K562 (cell line): ENCODE results near the gene TADA1. TPM values are rescaled to one million over a fixed set of nuclear protein-coding genes. Genes with fewer than 3 reads are reported as not detected.

ENCODE experiments used
- ARID1B ChIP-seq: fragments of 450-650 bp; IDR thresholded peaks from 2 replicates; pipeline ENCODE4 v1.6.1; 2016; ENCODE audit warnings: antibody characterized with exemption, mild to moderate bottlenecking, inconsistent platforms
- ATF1 ChIP-seq, 2 experiments: fragments of 450-650 bp in 1 of 2; IDR thresholded peaks; 2 replicates each; pipeline ENCODE4 v1.6.1; 2016; ENCODE audit warnings: missing compliant biosample characterization in 1 of 2, missing genetic modification characterization in 1 of 2
- BACH1 ChIP-seq: fragments of 200-800 bp; sonication (Bioruptor generic); IDR thresholded peaks from 2 replicates; pipeline ENCODE4 v1.6.1; 2016; ENCODE audit warnings: missing genetic modification characterization, missing compliant biosample characterization
- EP400 ChIP-seq: fragments of 450-650 bp; IDR thresholded peaks from 2 replicates; pipeline ENCODE4 v1.6.1; 2017; ENCODE audit warnings: antibody characterized with exemption, mild to moderate bottlenecking, moderate library complexity
- GATAD2A ChIP-seq: fragments of 450-650 bp; IDR thresholded peaks from 2 replicates; pipeline ENCODE4 v1.6.1; 2017
- ILF3 ChIP-seq: fragments of 450-650 bp; IDR thresholded peaks from 2 replicates; pipeline ENCODE4 v1.6.1; 2018; ENCODE audit warnings: antibody characterized with exemption, mild to moderate bottlenecking, moderate library complexity, borderline replicate concordance
- MGA ChIP-seq: fragments of 450-650 bp; IDR thresholded peaks from 2 replicates; pipeline ENCODE4 v1.6.1; 2016; ENCODE audit warnings: mild to moderate bottlenecking, moderate library complexity
- SFPQ ChIP-seq: fragments of 200-400 bp; formaldehyde crosslinking; IDR thresholded peaks from 2 replicates; pipeline ENCODE4 v1.6.1; 2017; ENCODE audit warnings: mild to moderate bottlenecking, low read depth, low read length, moderate library complexity
- SOX6 ChIP-seq: fragments of 450-650 bp; IDR thresholded peaks from 2 replicates; pipeline ENCODE4 v1.6.1; 2014; ENCODE audit warnings: mild to moderate bottlenecking
- USF1 ChIP-seq: sonication (generic); formaldehyde crosslinking; IDR thresholded peaks from 2 replicates; pipeline ENCODE4 v1.9.0; 2022; ENCODE audit warnings: mild to moderate bottlenecking, missing genetic modification reagents
- ZBTB26 ChIP-seq: fragments of 450-650 bp; formaldehyde crosslinking; IDR thresholded peaks from 2 replicates; pipeline ENCODE4 v1.4.0; 2022; ENCODE audit warnings: missing genetic modification characterization
- ZNF445 ChIP-seq: fragments of 250-450 bp; sonication (Bioruptor Pico); IDR thresholded peaks from 2 replicates; pipeline ENCODE4 v1.4.0; 2020; ENCODE audit warnings: low read depth, mild to moderate bottlenecking, moderate library complexity
- ZSCAN32 ChIP-seq: fragments of 450-650 bp; formaldehyde crosslinking; IDR thresholded peaks from 2 replicates; pipeline ENCODE4 v1.4.0; 2020; ENCODE audit warnings: mild to moderate bottlenecking, moderate library complexity
- polyA plus RNA-seq, 8 experiments: library from polyadenylated mRNA; depleted of rRNA in 4 of 8; stranded (reverse) in 5 of 8; unstranded in 3 of 8; fragments of >200 nt; fragmentation: Nextera tagmentation in 2 of 8; fragmentation: Illumina TruSeq in 1 of 8; extraction: Ambion mirVana in 2 of 8; extraction: Trizol in 1 of 8; gene quantifications; 2 replicates each; pipeline versions ENCODE4 v1.2.1 to v1.2.3, GENCODE V29; 2011 to 2014; ENCODE audit warnings: inconsistent platforms in 1 of 8, missing spikeins in 1 of 8
- total RNA-seq, 7 experiments: library from RNA; depleted of rRNA in 6 of 7; stranded (reverse); fragments of >200 nt in 6 of 7; fragmentation: Illumina TruSeq in 2 of 7; extraction: Trizol in 2 of 7; gene quantifications; 2 replicates each; pipeline versions ENCODE4 v1.2.1 to v1.2.3, GENCODE V29; 2011 to 2021; ENCODE audit warnings: low replicate concordance in 1 of 7

TADA1 gene
- total and polyA plus RNA-seq, 9 of the 15 experiments (the other 6 are each of a cell fraction or from before 2014, with no cell fraction given), result 15.9 to 76.5 (median 28.7) TPM

- TF ChIP-seq MGA, result peak; percentile 72
- no peak for TF ChIP-seq ATF1 (CRISPR knock-in tag; IDR thresholded peaks at IDR 0.05)
- TF ChIP-seq ATF1 (tag; IDR thresholded peaks at IDR 0.05), result peak; percentile 43
- TF ChIP-seq SFPQ, result no peak
- no peak for TF ChIP-seq ILF3
- no peak for TF ChIP-seq USF1 (CRISPR knock-in tag)
- no peak for TF ChIP-seq ZBTB26
- TF ChIP-seq ZNF445, result no peak
- 0 out of 2 replicates have a peak, but pooled peaks have one; percentile 30 for TF ChIP-seq SOX6
- no peak for TF ChIP-seq GATAD2A
- TF ChIP-seq EP400, result peak; percentile 54; the same call in 1 of the 2 replicates
- no peak for TF ChIP-seq ZSCAN32 (CRISPR knock-in tag)
- peak; percentile 63; the same call in 1 of the 2 replicates for TF ChIP-seq BACH1
- peak; percentile 68 for TF ChIP-seq ARID1B
These were observed 34.4 kb upstream of the TADA1 start (continued) for GRCh38 chr1:166910396-166910994.
